ENCODE data around the gene ZNF225. TPM values are rescaled to one million over a fixed set of nuclear protein-coding genes. Genes with fewer than 3 reads are reported as not detected.

The ZNF225 gene
- total and polyA plus RNA-seq, 9 of the 15 experiments (the other 6 are each of a cell fraction or from before 2014, with no cell fraction given): 1.4 to 4.2 (median 2.2) TPM

DNA sequence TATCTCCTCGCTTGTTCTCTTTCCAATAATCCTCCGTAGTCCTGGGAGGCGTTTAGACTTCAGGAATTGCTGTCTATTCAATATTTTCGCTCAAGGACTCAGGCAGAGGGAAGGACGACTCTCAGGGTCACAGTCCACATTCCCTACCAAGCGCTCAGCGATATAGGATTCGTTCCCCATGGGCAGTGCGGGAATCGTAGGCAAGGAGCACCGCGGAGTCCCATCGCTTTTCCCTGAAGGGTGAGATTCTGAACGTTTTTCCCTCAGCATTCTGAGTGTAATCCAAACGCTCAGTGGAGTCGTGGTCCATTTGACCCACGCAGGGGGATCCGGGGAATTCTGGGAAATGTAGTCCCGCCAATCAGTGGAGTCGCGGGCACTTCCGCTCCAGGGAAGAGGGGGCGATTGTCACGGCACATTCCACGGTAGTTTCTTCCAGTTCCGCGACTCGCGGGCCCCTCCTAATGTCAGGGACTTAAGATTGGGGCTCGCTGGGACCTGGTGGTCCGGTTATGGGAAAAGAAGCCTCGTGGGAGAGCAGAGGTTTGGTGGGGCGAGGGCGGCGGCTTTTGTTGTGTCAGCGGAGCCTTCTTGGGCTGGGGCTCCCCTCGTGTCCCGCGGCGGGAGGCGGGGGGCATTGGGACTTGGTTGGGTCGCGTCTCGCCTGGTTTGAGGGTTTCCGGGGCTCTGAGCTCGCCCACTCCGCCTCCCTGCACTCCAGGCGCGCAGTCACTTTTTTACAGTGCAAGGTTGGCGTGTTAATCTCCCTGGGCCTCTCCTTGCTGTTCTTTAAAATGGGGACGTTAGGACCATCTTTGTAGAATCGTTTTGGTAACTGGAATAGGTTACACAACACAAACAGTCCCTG, 28.2 kb downstream of the ZNF225 start, which contains the start of gene ZNF234 (continued):
- TF ChIP-seq CXXC5 (CRISPR knock-in tag; IDR thresholded peaks at IDR 0.05): peak; percentile 40; the same call in 1 of the 2 replicates
- no peak for TF ChIP-seq ZNF764 (CRISPR knock-in tag; IDR thresholded peaks at IDR 0.05; ENCODE audit: low read depth)
- TF ChIP-seq, protein P1, sequence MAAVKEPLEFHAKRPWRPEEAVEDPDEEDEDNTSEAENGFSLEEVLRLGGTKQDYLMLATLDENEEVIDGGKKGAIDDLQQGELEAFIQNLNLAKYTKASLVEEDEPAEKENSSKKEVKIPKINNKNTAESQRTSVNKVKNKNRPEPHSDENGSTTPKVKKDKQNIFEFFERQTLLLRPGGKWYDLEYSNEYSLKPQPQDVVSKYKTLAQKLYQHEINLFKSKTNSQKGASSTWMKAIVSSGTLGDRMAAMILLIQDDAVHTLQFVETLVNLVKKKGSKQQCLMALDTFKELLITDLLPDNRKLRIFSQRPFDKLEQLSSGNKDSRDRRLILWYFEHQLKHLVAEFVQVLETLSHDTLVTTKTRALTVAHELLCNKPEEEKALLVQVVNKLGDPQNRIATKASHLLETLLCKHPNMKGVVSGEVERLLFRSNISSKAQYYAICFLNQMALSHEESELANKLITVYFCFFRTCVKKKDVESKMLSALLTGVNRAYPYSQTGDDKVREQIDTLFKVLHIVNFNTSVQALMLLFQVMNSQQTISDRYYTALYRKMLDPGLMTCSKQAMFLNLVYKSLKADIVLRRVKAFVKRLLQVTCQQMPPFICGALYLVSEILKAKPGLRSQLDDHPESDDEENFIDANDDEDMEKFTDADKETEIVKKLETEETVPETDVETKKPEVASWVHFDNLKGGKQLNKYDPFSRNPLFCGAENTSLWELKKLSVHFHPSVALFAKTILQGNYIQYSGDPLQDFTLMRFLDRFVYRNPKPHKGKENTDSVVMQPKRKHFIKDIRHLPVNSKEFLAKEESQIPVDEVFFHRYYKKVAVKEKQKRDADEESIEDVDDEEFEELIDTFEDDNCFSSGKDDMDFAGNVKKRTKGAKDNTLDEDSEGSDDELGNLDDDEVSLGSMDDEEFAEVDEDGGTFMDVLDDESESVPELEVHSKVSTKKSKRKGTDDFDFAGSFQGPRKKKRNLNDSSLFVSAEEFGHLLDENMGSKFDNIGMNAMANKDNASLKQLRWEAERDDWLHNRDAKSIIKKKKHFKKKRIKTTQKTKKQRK (IDR thresholded peaks at IDR 0.05; ENCODE audit: borderline replicate concordance, low read depth, low read length): no peak
- no peak for TF ChIP-seq FOXM1 (IDR thresholded peaks at IDR 0.05; ENCODE audit: low read depth)
- no peak for TF ChIP-seq FOXM1 (CRISPR knock-in tag; IDR thresholded peaks at IDR 0.05; ENCODE audit: low read depth)
- TF ChIP-seq RFX1 (IDR thresholded peaks at IDR 0.05): no peak
- TF ChIP-seq, protein P2, sequence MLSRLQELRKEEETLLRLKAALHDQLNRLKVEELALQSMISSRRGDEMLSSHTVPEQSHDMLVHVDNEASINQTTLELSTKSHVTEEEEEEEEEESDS (CRISPR knock-in tag; IDR thresholded peaks at IDR 0.05): no peak
- TF ChIP-seq ZNF212 (CRISPR knock-in tag; IDR thresholded peaks at IDR 0.05): no peak
- TF ChIP-seq, protein P3, sequence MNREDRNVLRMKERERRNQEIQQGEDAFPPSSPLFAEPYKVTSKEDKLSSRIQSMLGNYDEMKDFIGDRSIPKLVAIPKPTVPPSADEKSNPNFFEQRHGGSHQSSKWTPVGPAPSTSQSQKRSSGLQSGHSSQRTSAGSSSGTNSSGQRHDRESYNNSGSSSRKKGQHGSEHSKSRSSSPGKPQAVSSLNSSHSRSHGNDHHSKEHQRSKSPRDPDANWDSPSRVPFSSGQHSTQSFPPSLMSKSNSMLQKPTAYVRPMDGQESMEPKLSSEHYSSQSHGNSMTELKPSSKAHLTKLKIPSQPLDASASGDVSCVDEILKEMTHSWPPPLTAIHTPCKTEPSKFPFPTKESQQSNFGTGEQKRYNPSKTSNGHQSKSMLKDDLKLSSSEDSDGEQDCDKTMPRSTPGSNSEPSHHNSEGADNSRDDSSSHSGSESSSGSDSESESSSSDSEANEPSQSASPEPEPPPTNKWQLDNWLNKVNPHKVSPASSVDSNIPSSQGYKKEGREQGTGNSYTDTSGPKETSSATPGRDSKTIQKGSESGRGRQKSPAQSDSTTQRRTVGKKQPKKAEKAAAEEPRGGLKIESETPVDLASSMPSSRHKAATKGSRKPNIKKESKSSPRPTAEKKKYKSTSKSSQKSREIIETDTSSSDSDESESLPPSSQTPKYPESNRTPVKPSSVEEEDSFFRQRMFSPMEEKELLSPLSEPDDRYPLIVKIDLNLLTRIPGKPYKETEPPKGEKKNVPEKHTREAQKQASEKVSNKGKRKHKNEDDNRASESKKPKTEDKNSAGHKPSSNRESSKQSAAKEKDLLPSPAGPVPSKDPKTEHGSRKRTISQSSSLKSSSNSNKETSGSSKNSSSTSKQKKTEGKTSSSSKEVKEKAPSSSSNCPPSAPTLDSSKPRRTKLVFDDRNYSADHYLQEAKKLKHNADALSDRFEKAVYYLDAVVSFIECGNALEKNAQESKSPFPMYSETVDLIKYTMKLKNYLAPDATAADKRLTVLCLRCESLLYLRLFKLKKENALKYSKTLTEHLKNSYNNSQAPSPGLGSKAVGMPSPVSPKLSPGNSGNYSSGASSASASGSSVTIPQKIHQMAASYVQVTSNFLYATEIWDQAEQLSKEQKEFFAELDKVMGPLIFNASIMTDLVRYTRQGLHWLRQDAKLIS (CRISPR knock-in tag; IDR thresholded peaks at IDR 0.05): no peak
- TF ChIP-seq MBD2 (IDR thresholded peaks at IDR 0.05; ENCODE audit: borderline replicate concordance, low read depth): no peak
- TF ChIP-seq ARHGAP35 (IDR thresholded peaks at IDR 0.05; ENCODE audit: partially characterized antibody): no peak
- no peak for TF ChIP-seq MAFG (tag; conservative IDR thresholded peaks at IDR 0.05)
- TF ChIP-seq SRSF9 (IDR thresholded peaks at IDR 0.05; ENCODE audit: borderline replicate concordance, low read depth, low read length): no peak
- no peak for TF ChIP-seq HMG20A (CRISPR knock-in tag; conservative IDR thresholded peaks at IDR 0.05)
- TF ChIP-seq PRMT5 (CRISPR knock-in tag; IDR thresholded peaks at IDR 0.05): no peak
- no peak for TF ChIP-seq GATA2 (CRISPR knock-in tag; IDR thresholded peaks at IDR 0.05)
- TF ChIP-seq ZNF24 (IDR thresholded peaks at IDR 0.05): no peak
- TF ChIP-seq, protein P4, sequence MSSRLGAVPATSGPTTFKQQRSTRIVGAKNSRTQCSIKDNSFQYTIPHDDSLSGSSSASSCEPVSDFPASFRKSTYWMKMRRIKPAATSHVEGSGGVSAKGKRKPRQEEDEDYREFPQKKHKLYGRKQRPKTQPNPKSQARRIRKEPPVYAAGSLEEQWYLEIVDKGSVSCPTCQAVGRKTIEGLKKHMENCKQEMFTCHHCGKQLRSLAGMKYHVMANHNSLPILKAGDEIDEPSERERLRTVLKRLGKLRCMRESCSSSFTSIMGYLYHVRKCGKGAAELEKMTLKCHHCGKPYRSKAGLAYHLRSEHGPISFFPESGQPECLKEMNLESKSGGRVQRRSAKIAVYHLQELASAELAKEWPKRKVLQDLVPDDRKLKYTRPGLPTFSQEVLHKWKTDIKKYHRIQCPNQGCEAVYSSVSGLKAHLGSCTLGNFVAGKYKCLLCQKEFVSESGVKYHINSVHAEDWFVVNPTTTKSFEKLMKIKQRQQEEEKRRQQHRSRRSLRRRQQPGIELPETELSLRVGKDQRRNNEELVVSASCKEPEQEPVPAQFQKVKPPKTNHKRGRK (tag; IDR thresholded peaks at IDR 0.05): no peak
- no peak for TF ChIP-seq SETDB1 (IDR thresholded peaks at IDR 0.05; ENCODE audit: low read length)

Measured in K562 (cell line).